Mesodermal cell (in vitro differentiated cells): ENCODE results near the gene GPLD1.
"Not testable (repeated sequence)": the region's sequence is repeated elsewhere in the genome, so short reads cannot be mapped to it uniquely, and the experiment has no call there.

Source experiments
- H3K27ac ChIP-seq: 2 replicates; pipeline ENCODE4 v1.7.0; 2013; ENCODE audit warnings: mild to moderate bottlenecking, low read depth, low read length, moderate library complexity; ENCODE audit not compliant: severe bottlenecking
- H3K36me3 ChIP-seq: 2 replicates; pipeline ENCODE4 v1.7.1; 2013; ENCODE audit warnings: mild to moderate bottlenecking, low read length, moderate library complexity; ENCODE audit not compliant: control insufficient read depth, insufficient read depth
- H3K4me1 ChIP-seq: one replicate; pipeline ENCODE4 v1.7.1; 2013; ENCODE audit warnings: mild to moderate bottlenecking, low read length; ENCODE audit not compliant: insufficient read depth, control insufficient read depth, poor library complexity, severe bottlenecking
- H3K4me3 ChIP-seq: 2 replicates; pipeline ENCODE4 v1.7.0; 2013; ENCODE audit warnings: low read length, control low read depth, mild to moderate bottlenecking; ENCODE audit not compliant: insufficient read depth, poor library complexity, severe bottlenecking; ENCODE audit errors: extremely low read depth
- H3K9me3 ChIP-seq: 2 replicates; pipeline ENCODE4 v1.7.1; 2013; ENCODE audit warnings: mild to moderate bottlenecking, low read length, moderate library complexity; ENCODE audit not compliant: control insufficient read depth
- WGBS, 2 experiments: methylation state at CpG; one replicate each; pipeline ENCODE4 v1.1.5; 2013; ENCODE audit warnings: missing lambda C conversion rate in 2 of 2; ENCODE audit not compliant: insufficient coverage in 2 of 2; 5-methylcytosine and 5-hydroxymethylcytosine counted together

The GPLD1 gene

DNA sequence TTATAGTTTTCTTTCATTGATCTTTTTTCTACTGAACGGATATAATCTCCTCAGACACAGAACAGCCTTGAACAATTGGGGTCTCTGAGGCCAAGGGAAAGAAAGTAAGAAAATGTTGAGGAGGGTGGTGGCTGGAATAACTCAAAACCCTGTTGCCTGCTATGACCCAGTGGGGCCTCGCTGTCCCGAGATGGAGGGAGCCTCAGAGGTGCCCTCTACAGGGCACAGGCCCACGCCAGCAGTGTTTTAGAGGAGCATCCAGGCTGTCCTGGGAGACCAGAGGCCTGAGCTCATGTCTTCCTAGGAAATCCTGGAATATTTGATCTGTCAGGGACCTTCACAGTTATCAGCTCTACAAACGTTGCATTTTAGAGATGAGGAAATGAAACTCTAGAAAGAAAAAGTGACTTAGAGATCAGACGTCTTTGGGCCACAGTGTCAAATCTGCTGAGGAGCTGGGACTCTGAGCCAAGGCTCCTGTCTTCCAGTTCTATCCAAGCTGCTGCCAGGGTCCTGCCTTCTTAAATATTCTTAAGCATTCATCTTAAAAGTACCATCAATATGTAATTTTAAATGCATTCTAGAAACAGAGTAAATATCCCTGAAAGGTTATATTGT is 31.7 kb upstream of the GPLD1 start:
- 8 to 13% methylated on average over 5 of the region's 6 CpGs for WGBS, 2 experiments
- no peak overlapping the region for H3K27ac ChIP-seq
- no peaks in the 10 kb centered on the region for H3K36me3 ChIP-seq
- H3K4me3 ChIP-seq, result no peak overlapping the region
- no peaks in the 10 kb centered on the region for H3K9me3 ChIP-seq
- H3K4me1 ChIP-seq, result no peaks in the 10 kb centered on the region

DNA sequence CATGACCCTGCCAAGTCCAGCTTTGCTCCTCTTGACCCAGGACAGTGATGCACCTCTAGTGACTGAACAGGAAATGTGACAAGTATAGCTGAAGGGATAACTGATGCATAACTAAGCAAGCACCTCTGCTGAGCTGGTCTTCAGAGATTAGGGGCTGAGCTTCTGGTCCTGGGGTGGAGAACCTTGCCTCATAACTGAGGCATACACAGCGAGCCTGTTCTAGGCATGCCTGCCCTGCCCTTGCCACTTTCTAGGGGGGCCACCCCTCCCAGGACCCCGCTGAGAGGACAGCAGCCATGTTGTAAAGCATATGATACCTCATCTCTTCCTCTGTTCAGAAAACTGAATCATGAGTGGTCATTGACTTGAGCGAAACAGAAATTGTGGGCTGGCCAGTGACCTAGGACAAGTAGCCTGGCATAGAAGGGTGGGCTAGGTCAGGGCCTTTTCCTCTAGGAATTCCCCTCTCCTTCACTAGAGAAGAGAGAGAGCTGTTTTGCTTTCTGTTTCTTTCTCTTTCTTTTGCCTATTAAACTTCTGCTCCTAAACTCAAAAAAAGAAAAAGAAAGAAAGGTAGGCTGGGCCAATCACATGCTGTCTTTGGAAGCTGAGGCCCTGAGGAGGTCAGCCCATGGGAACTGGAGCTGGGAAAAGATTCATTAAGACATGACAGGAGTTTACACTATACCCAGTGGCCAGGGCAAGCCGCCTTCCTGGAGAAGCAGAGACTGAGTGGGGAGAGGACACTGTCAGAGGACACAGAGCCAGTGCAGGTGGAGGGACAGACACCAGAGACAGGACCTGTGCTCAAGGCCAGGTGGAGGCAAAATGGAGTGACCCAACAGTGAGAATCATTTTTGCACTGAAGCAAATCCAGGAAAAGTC is 28.5 kb upstream of the GPLD1 start:
- H3K4me1 ChIP-seq, result no peaks in the 10 kb centered on the region
- no peak overlapping the region for H3K27ac ChIP-seq
- WGBS, 2 experiments, result 81 to 92% methylated on average over 3 of the region's 4 CpGs
- H3K9me3 ChIP-seq, result no peaks in the 10 kb centered on the region
- H3K36me3 ChIP-seq, result no peaks in the 10 kb centered on the region
- no peak overlapping the region for H3K4me3 ChIP-seq

DNA sequence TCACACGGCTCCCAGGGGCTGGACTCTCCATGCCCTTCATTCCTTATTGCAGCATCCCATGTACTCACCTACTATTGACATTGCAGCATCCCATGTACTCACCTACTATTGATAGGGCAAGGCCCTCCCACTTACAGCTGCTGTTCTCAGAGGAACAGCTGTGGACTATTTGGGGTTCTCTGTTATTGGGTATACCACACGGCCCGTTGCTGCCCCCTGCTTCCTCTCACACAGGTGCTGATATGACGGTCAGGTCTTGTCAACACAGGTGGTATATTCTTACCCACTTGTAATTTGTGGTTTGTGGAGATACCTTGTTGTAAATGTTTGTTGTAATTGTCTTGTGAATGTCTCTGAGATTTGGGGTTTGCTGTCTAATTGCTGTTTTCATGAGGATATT is 24.2 kb upstream of the GPLD1 start:
- Histone ChIP-seq H3K27ac (no peak overlapping the region), H3K4me3 (no peak overlapping the region), H3K4me1 (no peaks in the 10 kb centered on the region), H3K9me3 (no peaks in the 10 kb centered on the region), H3K36me3 (no peaks in the 10 kb centered on the region)
- whole genome bisulfite sequencing, 2 experiments, result 93 to 100% methylated on average over 1 to 2 of the region's 4 CpGs

DNA sequence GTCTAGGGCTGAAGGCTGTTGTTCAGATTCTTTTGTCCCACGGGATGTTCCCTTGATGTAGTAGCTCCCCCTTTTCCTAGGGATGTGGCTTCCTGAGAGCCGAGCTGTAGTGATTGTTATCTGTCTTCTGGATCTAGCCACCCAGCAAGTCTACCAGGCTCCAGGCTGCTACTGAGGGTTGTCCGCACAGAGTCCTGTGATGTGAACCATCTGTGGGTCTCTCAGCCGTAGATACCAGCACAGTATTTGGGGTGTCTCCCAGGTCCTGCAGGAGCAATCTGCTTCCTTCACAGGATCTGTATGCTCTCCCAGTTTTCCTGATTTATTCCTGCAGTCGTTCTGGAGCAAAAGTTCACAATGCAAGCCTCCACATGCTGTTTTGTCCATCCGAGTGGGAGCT is 22.6 kb upstream of the GPLD1 start:
- not testable (repeated sequence) for H3K27ac ChIP-seq, H3K4me1 ChIP-seq, H3K4me3 ChIP-seq, H3K9me3 ChIP-seq, H3K36me3 ChIP-seq
- WGBS, 2 experiments, result 74 to 80% methylated on average over 4 to 6 of the region's 6 CpGs

DNA sequence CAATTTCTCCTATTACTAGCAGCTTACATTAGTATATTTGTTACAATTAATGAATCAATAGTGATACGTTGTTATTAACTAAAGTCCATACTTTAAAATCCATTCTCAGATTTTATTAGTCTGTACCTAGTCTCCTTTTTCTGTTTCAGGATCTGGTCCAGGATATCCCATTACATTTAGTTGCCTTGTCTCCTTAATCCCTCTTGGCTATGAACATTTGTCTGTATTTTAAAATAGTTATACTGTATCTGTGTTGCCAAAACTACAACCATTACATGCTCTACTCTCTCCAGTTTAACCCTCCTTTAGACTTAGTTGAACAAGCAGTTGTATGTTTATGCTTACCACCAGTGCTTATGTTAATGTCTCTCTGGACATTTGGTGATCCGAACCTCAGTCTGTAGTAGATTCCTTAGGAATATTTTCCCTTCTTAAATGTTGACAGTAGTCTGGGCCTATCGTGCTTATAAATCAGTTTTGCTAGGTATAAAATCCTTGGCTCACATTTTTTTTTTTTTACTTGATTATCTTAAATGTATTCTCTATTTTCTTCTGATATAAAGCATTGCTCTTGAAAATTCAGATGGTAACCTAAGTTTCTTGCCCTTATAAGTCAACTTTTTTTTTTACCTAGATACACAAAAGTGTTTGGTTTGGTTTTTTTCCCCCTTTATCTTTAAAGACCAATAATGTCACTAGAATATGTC is 17.6 kb upstream of the GPLD1 start:
- Histone ChIP-seq H3K27ac (no peak overlapping the region), H3K36me3 (no peaks in the 10 kb centered on the region), H3K4me1 (no peaks in the 10 kb centered on the region), H3K4me3 (no peak overlapping the region), H3K9me3 (no peaks in the 10 kb centered on the region)
- no CpG with 5 or more reads among the region's 3 CpGs for WGBS, 2 experiments

DNA sequence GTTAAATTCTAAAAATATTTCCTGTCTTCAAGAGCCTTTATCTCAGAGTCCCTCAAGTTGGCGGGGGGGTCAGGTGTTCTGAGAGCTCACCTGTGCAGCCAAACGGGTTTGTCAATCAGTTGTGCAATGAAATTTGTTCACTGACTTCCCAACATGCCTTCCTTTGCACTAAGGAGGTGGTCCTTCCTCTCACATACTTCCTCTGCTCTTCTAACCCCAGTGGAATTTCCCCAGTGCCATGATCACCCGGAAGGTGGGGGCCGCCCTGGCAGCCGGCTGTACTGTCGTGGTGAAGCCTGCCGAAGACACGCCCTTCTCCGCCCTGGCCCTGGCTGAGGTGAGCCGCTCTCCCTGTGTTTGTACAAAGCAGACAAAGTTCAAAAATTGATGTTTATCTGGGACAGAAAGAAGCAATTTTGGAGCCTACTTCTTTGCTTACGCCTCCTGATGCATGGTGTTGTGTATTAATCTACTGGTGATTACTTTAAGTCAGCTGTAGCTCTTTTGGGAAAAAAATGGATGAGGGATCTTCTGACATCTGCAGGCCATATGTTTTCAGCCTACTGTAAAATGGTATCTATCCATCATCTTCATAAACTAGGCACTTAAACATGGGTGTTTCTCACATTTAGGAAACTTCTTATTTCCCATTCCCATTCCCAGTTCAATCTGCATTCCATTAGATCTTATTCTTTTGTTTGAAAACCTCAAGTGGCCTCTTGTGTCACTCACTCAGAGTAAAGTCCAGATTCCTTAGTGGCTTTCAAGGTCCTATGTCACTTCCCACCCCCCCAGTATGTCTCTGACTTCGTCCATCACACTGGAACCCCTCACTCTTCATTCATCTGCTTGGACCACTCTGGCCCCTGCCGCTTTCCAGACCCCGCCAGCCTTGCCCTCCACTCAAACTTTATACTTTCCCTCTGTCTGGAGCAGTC is 15.5 kb upstream of the GPLD1 start:
- WGBS, 2 experiments, result 85 to 90% methylated on average over 13 to 14 of the region's 14 CpGs
- Histone ChIP-seq H3K4me1 (no peaks in the 10 kb centered on the region), H3K9me3 (no peaks in the 10 kb centered on the region), H3K27ac (no peak overlapping the region), H3K36me3 (no peaks in the 10 kb centered on the region), H3K4me3 (no peak overlapping the region)

DNA sequence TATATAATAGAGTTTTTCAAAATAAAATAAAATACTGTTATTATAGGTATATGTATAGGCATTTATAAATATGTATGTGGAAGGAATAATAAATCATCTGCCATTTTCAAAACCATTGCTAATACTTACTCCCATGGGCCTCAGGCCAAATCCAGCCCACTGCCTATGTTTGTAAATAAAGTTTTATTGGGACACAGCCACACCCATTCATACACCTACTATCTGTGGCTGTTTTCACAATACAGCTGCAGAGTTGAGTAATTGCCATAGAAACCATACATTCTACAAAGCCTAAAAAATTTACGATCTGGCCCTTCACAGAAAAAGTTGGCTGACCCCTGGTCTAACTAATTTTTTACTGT is 14.9 kb upstream of the GPLD1 start:
- WGBS, 2 experiments, result 80% methylated on average over 1 of the region's 1 CpG; no CpG with 5 or more reads in 1 of the 2 experiments
- Histone ChIP-seq H3K4me1 (no peaks in the 10 kb centered on the region), H3K27ac (no peak overlapping the region), H3K9me3 (no peaks in the 10 kb centered on the region), H3K4me3 (no peak overlapping the region), H3K36me3 (no peaks in the 10 kb centered on the region)

DNA sequence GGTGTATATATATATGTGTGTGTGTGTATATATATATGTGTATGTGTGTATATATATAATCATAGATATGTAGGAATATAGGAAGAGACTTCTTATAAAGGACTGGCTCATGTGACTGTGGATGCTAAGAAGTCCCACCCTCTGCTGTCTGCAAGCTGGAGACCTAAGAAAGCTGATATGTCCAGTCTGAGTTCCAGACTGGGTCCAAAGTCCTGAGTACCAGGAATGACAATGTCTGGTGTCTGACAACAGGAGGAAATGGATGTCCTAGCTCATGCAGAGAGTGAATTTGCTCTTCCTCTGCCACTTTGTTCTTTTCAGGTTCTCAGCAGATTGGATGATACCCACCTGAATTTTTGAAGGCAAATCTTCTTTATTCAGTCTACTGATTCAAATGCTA is 12.5 kb upstream of the GPLD1 start:
- Histone ChIP-seq H3K4me3 (no peak overlapping the region), H3K27ac (no peak overlapping the region), H3K36me3 (no peaks in the 10 kb centered on the region)

DNA sequence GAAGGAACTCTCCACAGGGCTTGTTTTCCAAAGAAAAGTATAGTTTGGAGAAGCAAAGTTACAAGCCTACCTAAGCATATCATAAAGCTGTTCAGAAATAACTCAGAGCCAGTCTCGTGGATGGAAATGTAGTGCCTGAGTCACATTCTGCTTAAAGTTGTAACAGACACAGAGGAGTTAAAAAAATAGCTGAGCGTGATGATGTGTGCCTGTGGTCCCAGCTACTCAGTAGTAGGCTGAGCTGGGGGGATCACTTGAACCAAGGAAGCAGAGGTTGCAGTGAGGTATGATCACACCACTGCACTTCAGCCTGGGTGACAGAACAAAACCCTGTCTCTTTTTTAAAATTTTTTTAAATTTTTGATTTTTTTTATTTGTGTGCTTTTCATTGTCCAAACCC is 12.0 kb upstream of the GPLD1 start:
- WGBS, 2 experiments, result 92 to 100% methylated on average over 2 of the region's 2 CpGs
- H3K36me3 ChIP-seq, result no peaks in the 10 kb centered on the region
- H3K27ac ChIP-seq, result no peak overlapping the region
- H3K4me3 ChIP-seq, result no peak overlapping the region
- no peaks in the 10 kb centered on the region for H3K9me3 ChIP-seq
- no peaks in the 10 kb centered on the region for H3K4me1 ChIP-seq

More for the DNA sequence above, 12.5 kb upstream of the GPLD1 start:
- H3K4me1 ChIP-seq, result no peaks in the 10 kb centered on the region
- H3K9me3 ChIP-seq, result no peaks in the 10 kb centered on the region

DNA sequence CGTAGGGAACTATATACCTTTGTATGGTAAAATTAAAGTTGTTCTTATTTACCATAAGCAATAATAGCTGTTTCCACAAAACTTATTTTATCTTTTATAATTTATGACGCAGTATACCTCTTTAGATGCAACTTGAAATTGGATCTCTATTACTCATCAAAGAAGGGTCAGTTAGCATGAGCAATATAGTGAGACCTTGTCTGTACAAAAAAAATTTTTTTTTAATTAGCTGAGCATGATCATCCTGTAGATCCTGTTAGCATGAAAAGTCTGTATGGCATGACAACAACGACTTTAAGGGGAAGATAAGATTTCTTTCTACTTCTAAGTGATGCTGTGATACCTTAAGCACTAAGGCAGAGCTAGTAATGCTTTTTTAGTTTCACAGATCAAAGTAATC is 11.3 kb upstream of the GPLD1 start:
- no peaks in the 10 kb centered on the region for H3K9me3 ChIP-seq
- WGBS, 2 experiments, result no CpG with 5 or more reads among the region's 3 CpGs
- no peak overlapping the region for H3K27ac ChIP-seq
- H3K4me1 ChIP-seq, result no peaks in the 10 kb centered on the region
- H3K36me3 ChIP-seq, result no peaks in the 10 kb centered on the region
- no peak overlapping the region for H3K4me3 ChIP-seq
